GM12891 (cell line): ENCODE results near the gene HIPK2.

Experiments used
- PAX5 ChIP-seq: IDR thresholded peaks from 2 replicates; pipeline ENCODE4 v1.6.1; 2011; ENCODE audit warnings: low read length, moderate library complexity, mild to moderate bottlenecking; ENCODE audit not compliant: insufficient read depth, severe bottlenecking
- POLR2A ChIP-seq: IDR thresholded peaks from 2 replicates; pipeline ENCODE4 v1.6.1; 2011; ENCODE audit warnings: low read depth, low read length, control low read depth
- POLR2AphosphoS5 ChIP-seq: IDR thresholded peaks from 2 replicates; pipeline ENCODE4 v1.6.1; 2011; ENCODE audit warnings: low read depth, low read length, control low read depth
- POU2F2 ChIP-seq: IDR thresholded peaks from 2 replicates; pipeline ENCODE4 v1.6.1; 2011; ENCODE audit warnings: low read depth, mild to moderate bottlenecking, control low read depth, low read length, moderate library complexity
- SPI1 ChIP-seq: IDR thresholded peaks from 2 replicates; pipeline ENCODE4 v1.6.1; 2011; ENCODE audit warnings: low read depth, low read length, control low read depth
- TAF1 ChIP-seq: IDR thresholded peaks from 2 replicates; pipeline ENCODE4 v1.6.1; 2011; ENCODE audit warnings: low read depth, low read length, control low read depth

DNA sequence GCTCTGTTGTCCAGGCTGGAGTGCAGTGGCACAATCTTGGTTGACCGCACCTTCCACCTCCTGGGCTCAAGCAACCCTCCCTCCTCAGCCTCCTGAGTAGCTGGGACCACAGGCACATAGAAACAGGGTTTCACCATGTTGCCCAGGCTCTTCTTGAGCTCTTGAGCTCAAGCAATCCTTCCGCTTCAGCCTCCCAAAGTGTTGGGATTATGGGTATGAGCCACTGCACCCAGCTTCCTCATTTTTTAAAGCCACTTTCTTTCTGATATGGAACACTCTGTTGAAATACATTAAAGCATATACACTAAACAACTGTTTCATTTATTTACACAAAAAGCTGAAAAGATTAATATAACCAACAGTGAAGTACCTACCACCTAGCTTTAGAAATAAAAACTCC lies 137.1 kb downstream of the HIPK2 start:
- TF ChIP-seq POLR2A (no peak), POLR2AphosphoS5 (no peak), PAX5 (no peak), TAF1 (no peak), POU2F2 (no peak), SPI1 (no peak)
